ENCODE results near the gene EIF4E2.

DNA sequence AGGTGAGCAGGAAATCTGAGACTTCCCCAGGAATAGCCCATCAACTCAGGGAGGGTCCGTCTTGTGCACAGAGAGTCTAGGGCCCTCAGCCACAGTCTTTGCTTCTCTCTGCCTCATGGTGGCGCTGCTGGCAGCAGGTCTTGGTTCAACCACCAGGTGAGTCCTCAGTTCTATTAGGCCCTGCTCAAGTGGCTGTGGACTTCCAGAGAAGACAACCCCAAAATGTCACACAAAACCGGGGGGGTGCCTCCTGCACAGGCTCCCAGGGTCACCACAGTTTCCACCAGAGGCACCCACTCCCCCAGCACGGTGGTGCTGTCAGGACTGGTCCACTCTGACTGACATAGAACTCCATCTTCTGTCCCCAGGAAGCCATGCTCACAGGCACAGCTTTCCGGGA is 13.4 kb upstream of the EIF4E2 start:
- TF ChIP-seq, protein P1, sequence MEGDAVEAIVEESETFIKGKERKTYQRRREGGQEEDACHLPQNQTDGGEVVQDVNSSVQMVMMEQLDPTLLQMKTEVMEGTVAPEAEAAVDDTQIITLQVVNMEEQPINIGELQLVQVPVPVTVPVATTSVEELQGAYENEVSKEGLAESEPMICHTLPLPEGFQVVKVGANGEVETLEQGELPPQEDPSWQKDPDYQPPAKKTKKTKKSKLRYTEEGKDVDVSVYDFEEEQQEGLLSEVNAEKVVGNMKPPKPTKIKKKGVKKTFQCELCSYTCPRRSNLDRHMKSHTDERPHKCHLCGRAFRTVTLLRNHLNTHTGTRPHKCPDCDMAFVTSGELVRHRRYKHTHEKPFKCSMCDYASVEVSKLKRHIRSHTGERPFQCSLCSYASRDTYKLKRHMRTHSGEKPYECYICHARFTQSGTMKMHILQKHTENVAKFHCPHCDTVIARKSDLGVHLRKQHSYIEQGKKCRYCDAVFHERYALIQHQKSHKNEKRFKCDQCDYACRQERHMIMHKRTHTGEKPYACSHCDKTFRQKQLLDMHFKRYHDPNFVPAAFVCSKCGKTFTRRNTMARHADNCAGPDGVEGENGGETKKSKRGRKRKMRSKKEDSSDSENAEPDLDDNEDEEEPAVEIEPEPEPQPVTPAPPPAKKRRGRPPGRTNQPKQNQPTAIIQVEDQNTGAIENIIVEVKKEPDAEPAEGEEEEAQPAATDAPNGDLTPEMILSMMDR (IDR thresholded peaks at IDR 0.05) = peak in 3 of 4 donors; percentile 8 to 24 (median 17)
- TF ChIP-seq POLR2A (IDR thresholded peaks at IDR 0.05) = no peak

All from right lobe of liver (tissue), 4 donors.